H9 (cell line): Measurements from ENCODE around the gene NGFR. TPM values are rescaled to one million over a fixed set of nuclear protein-coding genes. Genes with fewer than 3 reads are reported as not detected.

ENCODE experiments used
- DNase-seq: peaks from one replicate; pipeline ENCODE4 v3.0.0-alpha.2; 2017
- H2AFZ ChIP-seq: one replicate; pipeline ENCODE4 v1.6.1; 2013; ENCODE audit warnings: mild to moderate bottlenecking, low read length, control low read depth, moderate library complexity
- H2AK5ac ChIP-seq: 2 replicates; pipeline ENCODE4 v1.6.1; 2013; ENCODE audit warnings: low read length, control low read depth, mixed read lengths; ENCODE audit not compliant: insufficient read length
- H2BK120ac ChIP-seq: one replicate; pipeline ENCODE4 v1.6.1; 2013; ENCODE audit warnings: low read depth, mild to moderate bottlenecking, low read length, control low read depth, inconsistent platforms; ENCODE audit not compliant: poor library complexity, severe bottlenecking
- H2BK12ac ChIP-seq: 2 replicates; pipeline ENCODE4 v1.6.1; 2013; ENCODE audit warnings: low read length, control low read depth, mixed read lengths, low read depth; ENCODE audit not compliant: insufficient read length
- H2BK15ac ChIP-seq: 2 replicates; pipeline ENCODE4 v1.6.1; 2013; ENCODE audit warnings: low read depth, low read length, control low read depth
- H2BK20ac ChIP-seq: one replicate; pipeline ENCODE4 v1.6.1; 2013; ENCODE audit warnings: low read depth, mild to moderate bottlenecking, low read length, control low read depth, inconsistent platforms; ENCODE audit not compliant: poor library complexity, severe bottlenecking
- H2BK5ac ChIP-seq: 2 replicates; pipeline ENCODE4 v1.6.1; 2013; ENCODE audit warnings: low read length, control low read depth, mixed read lengths; ENCODE audit not compliant: insufficient read length
- H3K14ac ChIP-seq: 2 replicates; pipeline ENCODE4 v1.6.1; 2013; ENCODE audit warnings: low read length, control low read depth; ENCODE audit not compliant: insufficient read depth
- H3K18ac ChIP-seq: 2 replicates; pipeline ENCODE4 v1.6.1; 2013; ENCODE audit warnings: low read depth, mild to moderate bottlenecking, mixed read lengths, low read length, control low read depth; ENCODE audit not compliant: insufficient read length
- H3K23ac ChIP-seq: 2 replicates; pipeline ENCODE4 v1.6.1; 2013; ENCODE audit warnings: low read length, control low read depth, mixed read lengths, low read depth; ENCODE audit not compliant: insufficient read length
- H3K23me2 ChIP-seq: 2 replicates; pipeline ENCODE4 v1.6.1; 2013; ENCODE audit warnings: low read depth, mild to moderate bottlenecking, mixed read lengths, low read length, control low read depth; ENCODE audit not compliant: insufficient read length, poor library complexity, severe bottlenecking
- H3K27ac ChIP-seq: 2 replicates; pipeline ENCODE4 v1.5.1; 2013; ENCODE audit warnings: low read length, control low read depth, mixed read lengths, low read depth; ENCODE audit not compliant: insufficient read length
- H3K27me3 ChIP-seq: 2 replicates; pipeline ENCODE4 v1.6.1; 2013; ENCODE audit warnings: low read length, control low read depth, inconsistent platforms; ENCODE audit not compliant: insufficient read depth
- H3K4ac ChIP-seq: 2 replicates; pipeline ENCODE4 v1.6.1; 2013; ENCODE audit warnings: low read depth, mild to moderate bottlenecking, control low read depth, inconsistent platforms, low read length, moderate library complexity
- H3K4me1 ChIP-seq: 2 replicates; pipeline ENCODE4 v1.6.1; 2013; ENCODE audit warnings: low read length, control low read depth, inconsistent platforms; ENCODE audit not compliant: insufficient read depth
- H3K4me2 ChIP-seq: 2 replicates; pipeline ENCODE4 v1.6.1; 2013; ENCODE audit warnings: low read length, control low read depth, mixed read lengths; ENCODE audit not compliant: insufficient read length, insufficient read depth
- H3K56ac ChIP-seq: 2 replicates; pipeline ENCODE4 v1.6.1; 2013; ENCODE audit warnings: low read depth, mild to moderate bottlenecking, mixed read lengths, low read length, control low read depth; ENCODE audit not compliant: insufficient read length
- H3K79me1 ChIP-seq: 2 replicates; pipeline ENCODE4 v1.6.1; 2013; ENCODE audit warnings: low read depth, mild to moderate bottlenecking, moderate library complexity, low read length, control low read depth, inconsistent platforms; ENCODE audit not compliant: insufficient read depth, poor library complexity, severe bottlenecking
- H3K79me2 ChIP-seq: 2 replicates; pipeline ENCODE4 v1.6.1; 2013; ENCODE audit warnings: low read length, control low read depth, inconsistent platforms; ENCODE audit not compliant: insufficient read depth
- H3K9ac ChIP-seq: 2 replicates; pipeline ENCODE4 v1.6.1; 2013; ENCODE audit warnings: low read length, control low read depth, mixed read lengths; ENCODE audit not compliant: insufficient read length; ENCODE audit errors: extremely low read depth
- H3K9me3 ChIP-seq: one replicate; pipeline ENCODE4 v1.6.1; 2013; ENCODE audit warnings: low read depth, low read length, inconsistent platforms; ENCODE audit not compliant: control insufficient read depth
- H3T11ph ChIP-seq: one replicate; pipeline ENCODE4 v1.6.1; 2013; ENCODE audit warnings: mild to moderate bottlenecking, low read length, control low read depth, inconsistent platforms
- H4K20me1 ChIP-seq: one replicate; pipeline ENCODE4 v1.6.1; 2013; ENCODE audit not compliant: control insufficient read depth, insufficient read length, insufficient read depth
- H4K5ac ChIP-seq: 2 replicates; pipeline ENCODE4 v1.6.1; 2013; ENCODE audit warnings: low read depth, mild to moderate bottlenecking, mixed read lengths, low read length, control low read depth; ENCODE audit not compliant: insufficient read length
- H4K8ac ChIP-seq: replicated peaks from 2 replicates; pipeline ENCODE4 v1.6.1; 2013; ENCODE audit warnings: low read length, control low read depth, mixed read lengths, low read depth; ENCODE audit not compliant: insufficient read length
- H4K91ac ChIP-seq: 2 replicates; pipeline ENCODE4 v1.6.1; 2013; ENCODE audit warnings: low read depth, mild to moderate bottlenecking, moderate library complexity, mixed read lengths, low read length, control low read depth; ENCODE audit not compliant: insufficient read length
- H3K27ac Mint-ChIP-seq, 3 experiments: 2 replicates in 2 of 3; 3 replicates in 1 of 3; pipeline ENCODE4 v1.8.0; 2020 to 2021; ENCODE audit warnings: mixed read lengths in 3 of 3, mild to moderate bottlenecking in 1 of 3, moderate library complexity in 1 of 3
- H3K27me3 Mint-ChIP-seq: 2 replicates; pipeline ENCODE4 v1.8.0; 2021; ENCODE audit warnings: low read depth, mild to moderate bottlenecking, moderate library complexity, mixed read lengths
- H3K36me3 Mint-ChIP-seq, 3 experiments: 2 replicates in 2 of 3; 3 replicates in 1 of 3; pipeline ENCODE4 v1.8.0; 2020 to 2021; ENCODE audit warnings: low read depth in 3 of 3, mixed read lengths in 3 of 3; ENCODE audit not compliant: insufficient read depth in 1 of 3
- H3K4me1 Mint-ChIP-seq, 2 experiments: 2 replicates each; pipeline ENCODE4 v1.8.0; 2020; ENCODE audit warnings: mixed read lengths in 2 of 2
- H3K4me3 Mint-ChIP-seq, 2 experiments: 2 replicates in 1 of 2; 3 replicates in 1 of 2; pipeline ENCODE4 v1.8.0; 2020 to 2021; ENCODE audit warnings: mild to moderate bottlenecking in 2 of 2, mixed read lengths in 2 of 2, moderate library complexity in 1 of 2
- H3K9me3 Mint-ChIP-seq, 2 experiments: 2 replicates in 1 of 2; 3 replicates in 1 of 2; pipeline ENCODE4 v1.8.0; 2020; ENCODE audit warnings: mild to moderate bottlenecking in 2 of 2, mixed read lengths in 2 of 2, moderate library complexity in 1 of 2
- CTCF ChIP-seq: fragments of 200-600 bp; sonication (generic); conservative IDR thresholded peaks from 3 replicates; pipeline ENCODE4 v1.8.0; 2021; ENCODE audit warnings: antibody characterized with exemption, mild to moderate bottlenecking
- WGBS: extraction: QIAGEN DNeasy Blood & Tissue Kit; methylation state at CpG from one replicate; pipeline ENCODE4 v1.1.7; 2013; ENCODE audit warnings: missing lambda C conversion rate, low lambda C conversion rate, mixed read lengths; ENCODE audit not compliant: insufficient read length; ENCODE audit errors: extremely low coverage; 5-methylcytosine and 5-hydroxymethylcytosine counted together
- total RNA-seq: library from RNA; stranded (reverse); gene quantifications from 2 replicates; pipeline ENCODE4 v1.2.1, GENCODE V29; 2021

NGFR gene
- total RNA-seq, 1 experiment from 2014 or later, result 9.6 TPM

- H3K18ac ChIP-seq, result no peak overlapping the region
- no peaks in the 10 kb centered on the region for H3K79me2 ChIP-seq
- H3K56ac ChIP-seq, result no peak overlapping the region
- H2BK15ac ChIP-seq, result no peak overlapping the region
- no peaks in the 10 kb centered on the region for H4K20me1 ChIP-seq
- no peak overlapping the region for H2BK20ac ChIP-seq
- no CpG with 5 or more reads among the region's 7 CpGs for WGBS
- no peak overlapping the region for H4K5ac ChIP-seq
- H3K14ac ChIP-seq, result no peak overlapping the region
- no peaks in the 10 kb centered on the region for H3K79me1 ChIP-seq
- H2BK12ac ChIP-seq, result no peak overlapping the region
- no peak overlapping the region for H3T11ph ChIP-seq
- Mint-ChIP-seq H3K27me3 (peaks cover 2% of the 10 kb centered on the region), H3K9me3 (no peaks in the 10 kb centered on the region), H3K36me3 (peaks cover 0 to 1% (median 0%) of the 10 kb centered on the region in 3 experiments; a peak in 1 of 7 replicates), H3K27ac (no peak overlapping the region), H3K4me1 (peaks cover 15 to 24% of the 10 kb centered on the region in 2 experiments), H3K4me3 (no peak overlapping the region; a peak in 1 of 5 replicates)
- H3K9ac ChIP-seq, result no peak overlapping the region
- no peak for TF ChIP-seq CTCF
- no peak overlapping the region for H3K27ac ChIP-seq
- H3K23ac ChIP-seq, result no peak overlapping the region
- peak; percentile 21 for DNase-seq
- H3K4me2 ChIP-seq, result no peak overlapping the region
- no peak overlapping the region for H4K91ac ChIP-seq
- H3K23me2 ChIP-seq, result no peaks in the 10 kb centered on the region
- H2BK120ac ChIP-seq, result no peak overlapping the region
- no peaks in the 10 kb centered on the region for H3K9me3 ChIP-seq
- H2AFZ ChIP-seq, result no peak overlapping the region
- H2BK5ac ChIP-seq, result no peak overlapping the region
- H3K4ac ChIP-seq, result no peak overlapping the region
- H2AK5ac ChIP-seq, result no peak overlapping the region
- no peak overlapping the region for H4K8ac ChIP-seq
- no peaks in the 10 kb centered on the region for H3K27me3 ChIP-seq
- no peaks in the 10 kb centered on the region; the same call in 1 of the 2 replicates for H3K4me1 ChIP-seq
These were observed 24.7 kb downstream of the NGFR start for GRCh38 chr17:49519781-49520180.
